Peyer's patch (tissue), 4 donors: ENCODE measurements around the gene TSPAN15.

Experiments used
- CTCF ChIP-seq, 6 experiments: fragments of 450-650 bp in 4 of 6; fragments of 200-600 bp in 2 of 6; sonication (generic) in 1 of 6; IDR thresholded peaks; one replicate each; pipeline ENCODE4 v1.5.1; 2017 to 2019; ENCODE audit warnings: antibody characterized with exemption in 6 of 6, mild to moderate bottlenecking in 3 of 6, moderate library complexity in 1 of 6
- POLR2A ChIP-seq, 2 donors: fragments of 450-650 bp; IDR thresholded peaks; one replicate each; pipeline ENCODE4 v1.5.1; 2017; ENCODE audit warnings: antibody characterized with exemption in 2 of 2, mild to moderate bottlenecking in 2 of 2, moderate library complexity in 2 of 2

- TF ChIP-seq CTCF (IDR thresholded peaks at IDR 0.05) (no peak), POLR2A (IDR thresholded peaks at IDR 0.05) (no peak)
Observed at GRCh38 chr10:69554611-69555010, 103.3 kb downstream of the TSPAN15 start.
